ENCODE measurements around the gene CNTNAP2. TPM values are rescaled to one million over a fixed set of nuclear protein-coding genes. Genes with fewer than 3 reads are reported as not detected.

Gene CNTNAP2
- total RNA-seq, 2 experiments from 2014 or later = 0.28 TPM; not detected in 1

DNA sequence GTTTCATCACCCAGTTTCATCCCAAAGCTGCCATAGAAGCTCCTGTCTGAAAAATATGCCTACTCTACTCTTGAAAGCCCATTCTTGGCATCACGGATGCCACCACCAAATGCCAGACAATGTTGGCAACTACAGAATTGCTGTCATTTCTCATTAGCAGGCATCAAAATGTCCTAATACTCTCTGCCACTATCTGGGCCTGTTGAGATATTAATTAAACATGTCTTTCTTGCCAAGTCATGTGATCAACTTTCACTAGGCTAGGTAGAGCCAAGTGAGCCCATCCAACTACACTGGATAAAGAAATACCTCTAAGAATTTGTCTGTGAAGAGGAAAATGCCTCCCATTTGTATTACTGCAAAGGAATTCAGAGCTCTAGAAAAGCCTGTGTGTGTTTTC lies 1380.6 kb downstream of the CNTNAP2 start:
- Histone ChIP-seq H3K27ac (ENCODE audit: low read depth, low read length, poor library complexity, severe bottlenecking) (no peak overlapping the region), H3K4me3 (ENCODE audit: low read depth, low read length, poor library complexity, severe bottlenecking) (no peak overlapping the region), H3K4me2 (ENCODE audit: low read length) (no peak overlapping the region), H3K4me1 (ENCODE audit: insufficient read depth, low read length, poor library complexity, severe bottlenecking) (no peaks in the 10 kb centered on the region), H3K79me2 (ENCODE audit: insufficient read depth, low read depth, low read length) (no peaks in the 10 kb centered on the region), H4K20me1 (ENCODE audit: insufficient read depth, low read length) (no peaks in the 10 kb centered on the region), H3K9me2 (ENCODE audit: insufficient read depth, low read length) (no peaks in the 10 kb centered on the region), H3K36me3 (ENCODE audit: insufficient read depth, low read length) (no peaks in the 10 kb centered on the region), H3K9me3 (ENCODE audit: low read length) (no peaks in the 10 kb centered on the region), H2AFZ (ENCODE audit: low read length) (no peak overlapping the region)
- TF ChIP-seq EZH2phosphoT487 (IDR thresholded peaks at IDR 0.05; ENCODE audit: borderline replicate concordance, low read depth, low read length) = no peak
- TF ChIP-seq, protein P1, sequence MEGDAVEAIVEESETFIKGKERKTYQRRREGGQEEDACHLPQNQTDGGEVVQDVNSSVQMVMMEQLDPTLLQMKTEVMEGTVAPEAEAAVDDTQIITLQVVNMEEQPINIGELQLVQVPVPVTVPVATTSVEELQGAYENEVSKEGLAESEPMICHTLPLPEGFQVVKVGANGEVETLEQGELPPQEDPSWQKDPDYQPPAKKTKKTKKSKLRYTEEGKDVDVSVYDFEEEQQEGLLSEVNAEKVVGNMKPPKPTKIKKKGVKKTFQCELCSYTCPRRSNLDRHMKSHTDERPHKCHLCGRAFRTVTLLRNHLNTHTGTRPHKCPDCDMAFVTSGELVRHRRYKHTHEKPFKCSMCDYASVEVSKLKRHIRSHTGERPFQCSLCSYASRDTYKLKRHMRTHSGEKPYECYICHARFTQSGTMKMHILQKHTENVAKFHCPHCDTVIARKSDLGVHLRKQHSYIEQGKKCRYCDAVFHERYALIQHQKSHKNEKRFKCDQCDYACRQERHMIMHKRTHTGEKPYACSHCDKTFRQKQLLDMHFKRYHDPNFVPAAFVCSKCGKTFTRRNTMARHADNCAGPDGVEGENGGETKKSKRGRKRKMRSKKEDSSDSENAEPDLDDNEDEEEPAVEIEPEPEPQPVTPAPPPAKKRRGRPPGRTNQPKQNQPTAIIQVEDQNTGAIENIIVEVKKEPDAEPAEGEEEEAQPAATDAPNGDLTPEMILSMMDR (conservative IDR thresholded peaks at IDR 0.05; ENCODE audit: low read length) = no peak
- POLR2A ChIA-PET = no interaction called here
- no TSS peak for BruUV-seq (replicated peaks)
- intact Hi-C loops (cut with micrococcal nuclease; ENCODE audit: unreplicated experiment) = no loop called here
- CTCF ChIA-PET (ENCODE audit: unreplicated experiment) = no interaction called here
- no peak for DNase-seq (ENCODE audit: low spot score)

DNA sequence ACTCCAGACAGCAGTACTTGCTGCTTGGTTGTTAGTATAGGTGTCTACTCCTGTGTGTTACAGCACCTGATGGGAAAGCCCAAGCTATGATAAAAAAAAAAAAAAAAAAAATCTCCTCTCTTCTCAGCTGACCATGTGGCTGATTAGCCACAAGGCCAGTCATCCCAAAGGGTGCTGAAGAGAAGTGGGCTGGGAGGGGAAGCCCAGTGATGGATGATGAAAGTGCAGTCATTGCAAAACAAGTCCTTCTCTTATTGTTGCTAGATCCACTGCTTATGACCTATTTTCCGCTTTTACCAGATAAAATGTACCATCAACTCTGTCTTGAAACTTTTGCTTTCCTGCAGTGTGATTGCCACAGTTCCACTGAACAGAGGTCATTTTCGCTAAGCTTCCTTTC lies 1381.5 kb downstream of the CNTNAP2 start:
- Histone ChIP-seq H3K4me1 (ENCODE audit: insufficient read depth, low read length, poor library complexity, severe bottlenecking) (no peaks in the 10 kb centered on the region), H3K36me3 (ENCODE audit: insufficient read depth, low read length) (no peaks in the 10 kb centered on the region), H3K27ac (ENCODE audit: low read depth, low read length, poor library complexity, severe bottlenecking) (no peak overlapping the region), H3K79me2 (ENCODE audit: insufficient read depth, low read depth, low read length) (no peaks in the 10 kb centered on the region), H2AFZ (ENCODE audit: low read length) (no peak overlapping the region), H3K4me2 (ENCODE audit: low read length) (no peak overlapping the region), H3K9me3 (ENCODE audit: low read length) (no peaks in the 10 kb centered on the region), H3K4me3 (ENCODE audit: low read depth, low read length, poor library complexity, severe bottlenecking) (no peak overlapping the region), H4K20me1 (ENCODE audit: insufficient read depth, low read length) (no peaks in the 10 kb centered on the region), H3K9me2 (ENCODE audit: insufficient read depth, low read length) (no peaks in the 10 kb centered on the region)
- ChIA-PET CTCF (ENCODE audit: unreplicated experiment) (no interaction called here), POLR2A (no interaction called here)
- no TSS peak for BruUV-seq (replicated peaks)
- no peak for DNase-seq (ENCODE audit: low spot score)
- no peak for TF ChIP-seq EZH2phosphoT487 (IDR thresholded peaks at IDR 0.05; ENCODE audit: borderline replicate concordance, low read depth, low read length)
- intact Hi-C loops (cut with micrococcal nuclease; ENCODE audit: unreplicated experiment) = no loop called here

DNA sequence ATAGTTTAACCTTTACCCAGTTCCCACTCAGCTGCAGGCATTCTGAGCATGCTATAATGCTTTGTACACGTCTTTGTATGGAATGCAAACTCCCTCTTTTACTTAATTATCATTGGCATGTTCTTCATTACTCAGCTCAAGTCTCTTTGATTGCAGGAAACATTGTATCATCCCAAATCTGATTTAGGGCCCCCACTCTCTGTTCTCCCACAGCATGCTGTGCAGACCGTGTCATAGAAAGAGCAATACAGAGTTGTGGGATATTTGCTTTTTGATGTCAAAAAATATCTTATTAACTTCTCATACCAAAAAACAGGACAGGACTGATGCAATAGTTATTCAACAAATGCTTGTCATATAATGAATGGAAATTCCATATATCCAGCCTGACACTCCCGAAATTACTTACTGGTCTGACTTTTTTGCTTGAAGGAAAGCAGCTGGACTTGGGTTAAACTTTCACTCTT lies 1392.5 kb downstream of the CNTNAP2 start:
- Histone ChIP-seq H3K4me2 (ENCODE audit: low read length) (no peak overlapping the region), H3K4me1 (ENCODE audit: insufficient read depth, low read length, poor library complexity, severe bottlenecking) (no peaks in the 10 kb centered on the region), H4K20me1 (ENCODE audit: insufficient read depth, low read length) (no peaks in the 10 kb centered on the region), H3K79me2 (ENCODE audit: insufficient read depth, low read depth, low read length) (no peaks in the 10 kb centered on the region), H3K9me2 (ENCODE audit: insufficient read depth, low read length) (no peaks in the 10 kb centered on the region), H2AFZ (ENCODE audit: low read length) (no peak overlapping the region), H3K27ac (ENCODE audit: low read depth, low read length, poor library complexity, severe bottlenecking) (no peak overlapping the region), H3K9me3 (ENCODE audit: low read length) (no peaks in the 10 kb centered on the region), H3K4me3 (ENCODE audit: low read depth, low read length, poor library complexity, severe bottlenecking) (no peak overlapping the region), H3K36me3 (ENCODE audit: insufficient read depth, low read length) (no peaks in the 10 kb centered on the region)
- ChIA-PET POLR2A (interaction anchor here (0.7 kb wide), 1 partner anchor 85 kb away, joined by 3 read pairs; no protein-coding TSS in a partner anchor), CTCF (ENCODE audit: unreplicated experiment) (no interaction called here)
- intact Hi-C loops (cut with micrococcal nuclease; ENCODE audit: unreplicated experiment) = no loop called here
- DNase-seq (ENCODE audit: low spot score) = no peak
- BruUV-seq (replicated peaks) = no TSS peak
- TF ChIP-seq EZH2phosphoT487 (IDR thresholded peaks at IDR 0.05; ENCODE audit: borderline replicate concordance, low read depth, low read length) = no peak
- TF ChIP-seq, protein P1 (conservative IDR thresholded peaks at IDR 0.05; ENCODE audit: low read length) = no peak
